BE2C (cell line): ENCODE results near the gene CADPS2.

Source experiments
- DNase-seq: peaks from one replicate; pipeline ENCODE4 v3.0.0-alpha.2; 2020
- H3K27me3 ChIP-seq: fragments of 250-450 bp; sonication (Bioruptor Pico); 2 replicates; pipeline ENCODE4 v1.5.1; 2020; ENCODE audit warnings: mild to moderate bottlenecking
- H3K36me3 ChIP-seq: fragments of 250-450 bp; sonication (Bioruptor Pico); 2 replicates; pipeline ENCODE4 v1.5.1; 2020; ENCODE audit warnings: mild to moderate bottlenecking
- H3K4me1 ChIP-seq: fragments of 250-450 bp; sonication (Bioruptor Pico); 2 replicates; pipeline ENCODE4 v1.5.1; 2020
- H3K4me3 ChIP-seq: 2 replicates; pipeline ENCODE4 v1.5.1; 2011; ENCODE audit warnings: low read depth, low read length
- H3K9me3 ChIP-seq: fragments of 250-450 bp; sonication (Bioruptor Pico); 2 replicates; pipeline ENCODE4 v1.5.1; 2020
- CTCF ChIP-seq: IDR thresholded peaks from 2 replicates; pipeline ENCODE4 v1.5.1; 2012; ENCODE audit warnings: mild to moderate bottlenecking, low read depth, low read length

Gene CADPS2

GRCh38 chr7:122438492-122438891 is 447.8 kb downstream of the CADPS2 start:
- DNase-seq, result no peak
- Histone ChIP-seq H3K4me1 (no peaks in the 10 kb centered on the region), H3K27me3 (no peaks in the 10 kb centered on the region), H3K36me3 (no peaks in the 10 kb centered on the region), H3K9me3 (no peaks in the 10 kb centered on the region), H3K4me3 (no peak overlapping the region)
- TF ChIP-seq CTCF, result no peak

- no peak overlapping the region for H3K4me3 ChIP-seq
- no peaks in the 10 kb centered on the region for H3K27me3 ChIP-seq
- DNase-seq, result no peak
- H3K9me3 ChIP-seq, result no peaks in the 10 kb centered on the region
- H3K36me3 ChIP-seq, result no peaks in the 10 kb centered on the region
- H3K4me1 ChIP-seq, result no peaks in the 10 kb centered on the region
- TF ChIP-seq CTCF, result no peak
Observed at GRCh38 chr7:122438006-122438405, 448.3 kb downstream of the CADPS2 start.

- H3K36me3 ChIP-seq, result no peaks in the 10 kb centered on the region
- no peak overlapping the region for H3K4me3 ChIP-seq
- TF ChIP-seq CTCF, result no peak
- H3K27me3 ChIP-seq, result no peaks in the 10 kb centered on the region
- H3K9me3 ChIP-seq, result no peaks in the 10 kb centered on the region
- no peak for DNase-seq
- H3K4me1 ChIP-seq, result no peaks in the 10 kb centered on the region
Observed at GRCh38 chr7:122433765-122434164, 452.5 kb downstream of the CADPS2 start.

- DNase-seq, result no peak
- H3K27me3 ChIP-seq, result no peaks in the 10 kb centered on the region
- no peak overlapping the region for H3K4me3 ChIP-seq
- TF ChIP-seq CTCF, result no peak
- no peaks in the 10 kb centered on the region for H3K36me3 ChIP-seq
- H3K4me1 ChIP-seq, result no peaks in the 10 kb centered on the region
- no peaks in the 10 kb centered on the region for H3K9me3 ChIP-seq
Observed at GRCh38 chr7:122430710-122431109, 455.6 kb downstream of the CADPS2 start.

GRCh38 chr7:122429926-122430325 is 456.3 kb downstream of the CADPS2 start:
- no peak overlapping the region for H3K4me3 ChIP-seq
- DNase-seq, result no peak
- no peaks in the 10 kb centered on the region for H3K9me3 ChIP-seq
- H3K4me1 ChIP-seq, result no peaks in the 10 kb centered on the region
- no peak for TF ChIP-seq CTCF
- no peaks in the 10 kb centered on the region for H3K36me3 ChIP-seq
- no peaks in the 10 kb centered on the region for H3K27me3 ChIP-seq

GRCh38 chr7:122425731-122426130 is 460.5 kb downstream of the CADPS2 start:
- DNase-seq, result no peak
- Histone ChIP-seq H3K4me1 (no peaks in the 10 kb centered on the region), H3K36me3 (no peaks in the 10 kb centered on the region), H3K4me3 (no peak overlapping the region), H3K9me3 (no peaks in the 10 kb centered on the region), H3K27me3 (no peaks in the 10 kb centered on the region)
- no peak for TF ChIP-seq CTCF
